HEK293 (cell line): Measurements from ENCODE around the gene C1orf226.

Experiments used
- BCL11A ChIP-seq: fragments of 450-650 bp; formaldehyde crosslinking; IDR thresholded peaks from 2 replicates; pipeline ENCODE4 v1.5.1; 2016; ENCODE audit warnings: low read depth, missing biosample characterization, missing genetic modification characterization
- CTCF ChIP-seq: fragments of 450-650 bp; formaldehyde crosslinking; IDR thresholded peaks from 2 replicates; pipeline ENCODE4 v1.5.1; 2016; ENCODE audit warnings: missing biosample characterization, missing genetic modification characterization
- GLIS1 ChIP-seq: fragments of 450-650 bp; formaldehyde crosslinking; IDR thresholded peaks from 2 replicates; pipeline ENCODE4 v1.5.1; 2016; ENCODE audit warnings: missing biosample characterization, missing genetic modification characterization
- PRDM1 ChIP-seq: fragments of 450-650 bp; formaldehyde crosslinking; IDR thresholded peaks from 2 replicates; pipeline ENCODE4; 2016; ENCODE audit warnings: missing biosample characterization, missing genetic modification characterization
- ZBTB8A ChIP-seq: fragments of 450-650 bp; formaldehyde crosslinking; IDR thresholded peaks from 2 replicates; pipeline ENCODE4 v1.5.1; 2016; ENCODE audit warnings: missing biosample characterization, missing genetic modification characterization
- ZNF19 ChIP-seq: fragments of 450-650 bp; formaldehyde crosslinking; IDR thresholded peaks from 2 replicates; pipeline ENCODE4; 2016; ENCODE audit warnings: missing biosample characterization, missing genetic modification characterization, low read depth
- ZNF549 ChIP-seq: fragments of 450-650 bp; IDR thresholded peaks from 2 replicates; pipeline ENCODE4 v1.5.1; 2018; ENCODE audit warnings: missing biosample characterization, missing genetic modification characterization, mild to moderate bottlenecking, inconsistent platforms, moderate library complexity
- ZNF623 ChIP-seq: fragments of 450-650 bp; formaldehyde crosslinking; IDR thresholded peaks from 2 replicates; pipeline ENCODE4 v1.5.1; 2016; ENCODE audit warnings: missing biosample characterization, missing genetic modification characterization
- ZNF660 ChIP-seq: fragments of 450-650 bp; IDR thresholded peaks from 2 replicates; pipeline ENCODE4 v1.5.1; 2018; ENCODE audit warnings: missing biosample characterization, mild to moderate bottlenecking, missing genetic modification characterization
- ZNF768 ChIP-seq: fragments of 450-650 bp; formaldehyde crosslinking; IDR thresholded peaks from 2 replicates; pipeline ENCODE4 v1.5.1; 2018; ENCODE audit warnings: missing biosample characterization, mild to moderate bottlenecking, missing genetic modification characterization
- TF ChIP-seq, protein P1 (sequence below): fragments of 450-650 bp; formaldehyde crosslinking; IDR thresholded peaks from 2 replicates; pipeline ENCODE4 v1.5.1; 2016; ENCODE audit warnings: missing biosample characterization, missing genetic modification characterization, low read depth
- TF ChIP-seq, protein P2 (sequence below): fragments of 450-650 bp; formaldehyde crosslinking; IDR thresholded peaks from 2 replicates; pipeline ENCODE4 v1.5.1; 2017; ENCODE audit warnings: missing biosample characterization, missing genetic modification characterization
- TF ChIP-seq, protein P3 (sequence below): fragments of 450-650 bp; formaldehyde crosslinking; IDR thresholded peaks from 2 replicates; pipeline ENCODE4 v1.5.1; 2016; ENCODE audit warnings: missing biosample characterization, missing genetic modification characterization
- TF ChIP-seq, protein P4 (sequence below): fragments of 450-650 bp; formaldehyde crosslinking; IDR thresholded peaks from 2 replicates; pipeline ENCODE4 v1.5.1; 2016; ENCODE audit warnings: missing biosample characterization, missing genetic modification characterization

GRCh38 chr1:162400790-162401355 lies 19.3 kb downstream of the C1orf226 start:
- TF ChIP-seq ZNF623 (tag by site-specific recombination) (no peak), CTCF (tag by site-specific recombination) (no peak), ZNF19 (tag by site-specific recombination) (no peak), PRDM1 (tag by site-specific recombination) (no peak), BCL11A (tag by site-specific recombination) (no peak), ZNF549 (tag by site-specific recombination) (no peak), ZNF768 (no peak), ZBTB8A (tag by site-specific recombination) (no peak), GLIS1 (tag by site-specific recombination) (no peak), ZNF660 (no peak)
- TF ChIP-seq, protein P1, sequence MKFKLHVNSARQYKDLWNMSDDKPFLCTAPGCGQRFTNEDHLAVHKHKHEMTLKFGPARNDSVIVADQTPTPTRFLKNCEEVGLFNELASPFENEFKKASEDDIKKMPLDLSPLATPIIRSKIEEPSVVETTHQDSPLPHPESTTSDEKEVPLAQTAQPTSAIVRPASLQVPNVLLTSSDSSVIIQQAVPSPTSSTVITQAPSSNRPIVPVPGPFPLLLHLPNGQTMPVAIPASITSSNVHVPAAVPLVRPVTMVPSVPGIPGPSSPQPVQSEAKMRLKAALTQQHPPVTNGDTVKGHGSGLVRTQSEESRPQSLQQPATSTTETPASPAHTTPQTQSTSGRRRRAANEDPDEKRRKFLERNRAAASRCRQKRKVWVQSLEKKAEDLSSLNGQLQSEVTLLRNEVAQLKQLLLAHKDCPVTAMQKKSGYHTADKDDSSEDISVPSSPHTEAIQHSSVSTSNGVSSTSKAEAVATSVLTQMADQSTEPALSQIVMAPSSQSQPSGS (tag by site-specific recombination) = no peak
- TF ChIP-seq, protein P2, sequence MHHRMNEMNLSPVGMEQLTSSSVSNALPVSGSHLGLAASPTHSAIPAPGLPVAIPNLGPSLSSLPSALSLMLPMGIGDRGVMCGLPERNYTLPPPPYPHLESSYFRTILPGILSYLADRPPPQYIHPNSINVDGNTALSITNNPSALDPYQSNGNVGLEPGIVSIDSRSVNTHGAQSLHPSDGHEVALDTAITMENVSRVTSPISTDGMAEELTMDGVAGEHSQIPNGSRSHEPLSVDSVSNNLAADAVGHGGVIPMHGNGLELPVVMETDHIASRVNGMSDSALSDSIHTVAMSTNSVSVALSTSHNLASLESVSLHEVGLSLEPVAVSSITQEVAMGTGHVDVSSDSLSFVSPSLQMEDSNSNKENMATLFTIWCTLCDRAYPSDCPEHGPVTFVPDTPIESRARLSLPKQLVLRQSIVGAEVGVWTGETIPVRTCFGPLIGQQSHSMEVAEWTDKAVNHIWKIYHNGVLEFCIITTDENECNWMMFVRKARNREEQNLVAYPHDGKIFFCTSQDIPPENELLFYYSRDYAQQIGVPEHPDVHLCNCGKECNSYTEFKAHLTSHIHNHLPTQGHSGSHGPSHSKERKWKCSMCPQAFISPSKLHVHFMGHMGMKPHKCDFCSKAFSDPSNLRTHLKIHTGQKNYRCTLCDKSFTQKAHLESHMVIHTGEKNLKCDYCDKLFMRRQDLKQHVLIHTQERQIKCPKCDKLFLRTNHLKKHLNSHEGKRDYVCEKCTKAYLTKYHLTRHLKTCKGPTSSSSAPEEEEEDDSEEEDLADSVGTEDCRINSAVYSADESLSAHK (tag by site-specific recombination) = no peak
- TF ChIP-seq, protein P3, sequence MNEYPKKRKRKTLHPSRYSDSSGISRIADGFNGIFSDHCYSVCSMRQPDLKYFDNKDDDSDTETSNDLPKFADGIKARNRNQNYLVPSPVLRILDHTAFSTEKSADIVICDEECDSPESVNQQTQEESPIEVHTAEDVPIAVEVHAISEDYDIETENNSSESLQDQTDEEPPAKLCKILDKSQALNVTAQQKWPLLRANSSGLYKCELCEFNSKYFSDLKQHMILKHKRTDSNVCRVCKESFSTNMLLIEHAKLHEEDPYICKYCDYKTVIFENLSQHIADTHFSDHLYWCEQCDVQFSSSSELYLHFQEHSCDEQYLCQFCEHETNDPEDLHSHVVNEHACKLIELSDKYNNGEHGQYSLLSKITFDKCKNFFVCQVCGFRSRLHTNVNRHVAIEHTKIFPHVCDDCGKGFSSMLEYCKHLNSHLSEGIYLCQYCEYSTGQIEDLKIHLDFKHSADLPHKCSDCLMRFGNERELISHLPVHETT (tag by site-specific recombination) = no peak
- TF ChIP-seq, protein P4, sequence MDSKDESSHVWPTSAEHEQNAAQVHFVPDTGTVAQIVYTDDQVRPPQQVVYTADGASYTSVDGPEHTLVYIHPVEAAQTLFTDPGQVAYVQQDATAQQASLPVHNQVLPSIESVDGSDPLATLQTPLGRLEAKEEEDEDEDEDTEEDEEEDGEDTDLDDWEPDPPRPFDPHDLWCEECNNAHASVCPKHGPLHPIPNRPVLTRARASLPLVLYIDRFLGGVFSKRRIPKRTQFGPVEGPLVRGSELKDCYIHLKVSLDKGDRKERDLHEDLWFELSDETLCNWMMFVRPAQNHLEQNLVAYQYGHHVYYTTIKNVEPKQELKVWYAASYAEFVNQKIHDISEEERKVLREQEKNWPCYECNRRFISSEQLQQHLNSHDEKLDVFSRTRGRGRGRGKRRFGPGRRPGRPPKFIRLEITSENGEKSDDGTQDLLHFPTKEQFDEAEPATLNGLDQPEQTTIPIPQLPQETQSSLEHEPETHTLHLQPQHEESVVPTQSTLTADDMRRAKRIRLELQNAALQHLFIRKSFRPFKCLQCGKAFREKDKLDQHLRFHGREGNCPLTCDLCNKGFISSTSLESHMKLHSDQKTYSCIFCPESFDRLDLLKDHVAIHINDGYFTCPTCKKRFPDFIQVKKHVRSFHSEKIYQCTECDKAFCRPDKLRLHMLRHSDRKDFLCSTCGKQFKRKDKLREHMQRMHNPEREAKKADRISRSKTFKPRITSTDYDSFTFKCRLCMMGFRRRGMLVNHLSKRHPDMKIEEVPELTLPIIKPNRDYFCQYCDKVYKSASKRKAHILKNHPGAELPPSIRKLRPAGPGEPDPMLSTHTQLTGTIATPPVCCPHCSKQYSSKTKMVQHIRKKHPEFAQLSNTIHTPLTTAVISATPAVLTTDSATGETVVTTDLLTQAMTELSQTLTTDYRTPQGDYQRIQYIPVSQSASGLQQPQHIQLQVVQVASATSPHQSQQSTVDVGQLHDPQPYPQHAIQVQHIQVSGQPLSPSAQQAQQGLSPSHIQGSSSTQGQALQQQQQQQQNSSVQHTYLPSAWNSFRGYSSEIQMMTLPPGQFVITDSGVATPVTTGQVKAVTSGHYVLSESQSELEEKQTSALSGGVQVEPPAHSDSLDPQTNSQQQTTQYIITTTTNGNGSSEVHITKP (tag by site-specific recombination) = no peak
